Stimulated activated CD8-positive, alpha-beta memory T cell treated with anti-CD3 and anti-CD28 coated beads, Interleukin-7, amount 100 ng/mL, for 24 hours (primary cell): Measurements from ENCODE around the gene RBM8A.

Experiments
- DNase-seq: peaks from one replicate; pipeline ENCODE4 v3.0.0-alpha.2; 2020; ENCODE audit warnings: low read depth

Gene RBM8A

GRCh38 chr1:145916745-145917144 lies 10.5 kb downstream of the RBM8A start:
- DNase-seq, result no peak

DNA sequence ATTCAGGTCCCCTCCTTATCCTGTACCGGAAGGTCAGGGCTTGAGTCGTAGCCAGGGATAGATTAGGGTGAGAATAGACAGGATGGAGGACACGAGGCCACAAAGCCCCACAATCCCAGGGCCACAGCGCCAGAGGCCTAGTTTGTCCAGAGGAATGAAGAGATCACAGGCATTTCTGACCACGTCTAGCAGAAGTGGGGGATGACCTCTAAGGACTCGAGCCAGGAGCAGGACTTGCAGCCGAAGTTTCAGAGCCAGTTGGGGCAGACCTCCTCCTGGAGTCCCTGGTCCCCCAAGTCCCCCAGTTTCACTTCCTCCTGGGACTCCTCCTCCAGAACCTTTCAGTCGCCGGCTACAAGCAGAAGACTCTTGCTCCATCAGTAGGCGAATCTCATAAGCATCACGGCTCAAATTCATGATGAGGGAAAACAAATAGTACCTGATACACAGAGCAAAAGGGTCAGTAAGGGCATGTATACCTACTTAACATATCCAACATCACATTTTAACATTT lies 15.1 kb downstream of the RBM8A start:
- no peak for DNase-seq

- DNase-seq, result no peak
Measured at GRCh38 chr1:145908653-145909052, 18.6 kb downstream of the RBM8A start.

DNA sequence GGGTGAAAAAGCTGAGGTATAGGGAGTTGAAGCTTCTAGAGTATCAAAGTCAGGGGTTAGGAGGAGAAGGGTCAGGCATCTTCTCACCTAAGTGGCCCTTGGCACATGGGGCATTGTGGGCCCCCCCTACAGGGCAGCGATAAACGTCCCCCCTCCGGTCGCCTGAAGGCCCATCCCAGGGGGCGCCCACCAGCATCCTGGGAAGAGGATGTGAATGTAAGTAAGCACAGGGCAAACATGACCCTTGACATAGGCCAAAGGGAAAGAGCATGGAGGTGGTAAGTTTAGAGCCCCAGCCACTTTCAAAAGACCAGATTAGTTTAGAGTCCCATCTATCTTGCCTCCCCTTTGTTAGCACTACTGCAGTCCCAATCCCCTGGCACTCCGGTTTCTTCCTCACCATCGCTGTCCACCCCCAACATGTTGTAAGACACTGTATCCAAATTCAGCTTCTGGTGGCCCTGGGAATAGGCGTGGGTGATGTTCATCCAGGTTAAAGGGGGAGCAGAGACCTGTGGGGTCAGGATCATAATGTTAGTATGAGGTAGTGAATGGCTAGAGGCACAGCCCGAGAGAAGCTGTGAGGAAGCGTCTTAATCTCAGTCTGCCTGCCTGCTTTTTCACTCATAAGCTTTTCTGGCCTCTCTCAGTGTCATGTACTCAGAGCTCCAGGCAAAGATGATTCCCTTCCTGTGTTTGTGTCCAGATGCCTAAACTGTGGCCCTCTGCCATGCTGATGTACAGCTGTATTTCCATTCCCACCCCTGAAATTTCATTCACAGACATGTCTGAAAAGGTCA lies 20.1 kb downstream of the RBM8A start:
- DNase-seq, result no peak

DNA sequence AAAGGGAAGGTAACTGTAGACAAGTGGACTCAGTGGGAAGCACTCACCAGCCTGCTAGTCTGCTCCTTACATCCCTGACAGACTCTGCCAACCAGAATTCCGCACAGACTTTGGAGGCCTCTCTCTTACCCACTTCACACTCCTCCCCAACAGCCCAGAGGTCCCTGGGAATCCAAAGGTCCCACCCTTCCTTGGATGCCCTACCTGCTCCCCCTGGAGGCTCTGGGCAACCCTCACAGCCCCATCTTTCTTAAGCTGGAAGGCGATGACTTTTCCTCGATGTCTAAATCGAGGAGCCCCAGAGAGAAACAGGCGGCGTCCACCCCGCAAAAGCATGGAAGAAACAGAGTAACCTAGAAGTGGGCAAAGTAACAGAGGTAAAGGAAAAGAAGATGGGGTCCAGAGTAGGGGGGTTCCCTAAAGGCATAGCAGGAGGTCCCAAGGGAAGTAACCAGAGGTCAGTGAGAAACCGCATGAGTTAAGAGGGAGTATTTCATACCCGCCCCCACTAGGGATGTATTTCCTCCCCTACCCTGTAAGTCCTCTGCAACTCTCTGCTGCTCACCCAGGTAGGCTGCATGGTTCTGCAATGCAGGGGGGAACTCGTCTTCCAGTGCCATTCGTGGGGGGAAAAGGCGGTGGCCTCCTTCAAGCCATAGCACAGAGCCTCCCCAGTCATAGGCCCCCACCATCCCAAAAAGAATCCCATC lies 25.8 kb downstream of the RBM8A start:
- no peak for DNase-seq

DNA sequence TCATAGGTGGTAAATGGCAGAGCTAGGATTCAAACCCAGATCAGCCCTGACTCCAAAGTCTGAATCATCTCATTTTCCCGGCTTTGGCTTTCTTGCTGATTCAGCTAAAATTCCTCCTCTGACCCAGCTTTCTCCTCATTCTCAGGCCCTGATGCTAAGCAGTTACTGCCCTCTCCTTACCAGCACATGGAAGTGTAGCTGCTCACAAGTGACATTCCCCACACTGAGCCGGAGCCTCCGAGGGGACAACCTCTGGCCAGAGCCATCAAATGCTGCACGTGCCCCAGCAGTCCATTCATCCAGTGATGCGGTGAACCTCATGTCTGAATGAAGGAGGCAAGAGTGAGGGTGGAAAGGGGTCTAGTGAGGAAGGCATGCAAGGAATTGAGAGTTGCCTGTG lies 28.5 kb downstream of the RBM8A start:
- DNase-seq, result no peak

- DNase-seq, result no peak
Measured at GRCh38 chr1:145897969-145898368, 29.3 kb downstream of the RBM8A start.

- DNase-seq, result no peak
Measured at GRCh38 chr1:145895471-145895870, 31.8 kb downstream of the RBM8A start.

DNA sequence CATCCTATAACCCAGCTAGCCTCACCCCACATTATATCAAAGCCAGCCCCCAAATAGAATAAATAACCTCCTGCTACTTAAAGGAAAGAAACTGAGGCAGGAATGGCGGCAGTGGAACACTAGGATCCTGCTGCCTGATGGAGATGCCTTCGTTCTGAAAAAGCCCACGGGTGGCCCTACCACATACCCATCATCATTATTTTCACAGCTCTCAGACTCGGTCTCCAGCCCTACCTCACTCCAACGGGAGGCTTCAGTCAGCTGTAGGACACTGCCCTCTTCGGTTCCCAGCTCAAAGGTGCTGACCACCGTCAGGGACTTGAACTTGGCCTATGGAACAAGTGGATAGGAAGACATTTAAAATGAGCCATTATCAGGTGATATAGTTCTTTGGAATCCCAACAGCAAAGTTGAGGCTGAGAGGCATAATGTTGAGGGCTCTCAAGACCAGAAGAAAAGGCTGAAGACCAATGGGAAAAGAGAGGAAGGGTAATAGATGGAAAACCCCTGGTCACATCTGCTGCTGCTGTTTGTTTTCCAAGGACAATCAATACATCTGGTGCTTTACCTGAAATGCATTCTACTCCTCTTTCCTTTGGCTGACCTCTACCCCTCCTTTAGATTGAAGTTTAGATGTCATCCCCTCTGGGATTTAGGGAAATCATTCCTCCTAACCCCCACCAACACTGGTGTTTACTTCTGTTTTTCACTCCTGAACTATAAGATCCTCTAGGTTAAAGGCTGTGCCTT lies 33.8 kb downstream of the RBM8A start:
- DNase-seq, result no peak

- DNase-seq, result no peak
Measured at GRCh38 chr1:145892486-145893087, 34.7 kb downstream of the RBM8A start.

DNA sequence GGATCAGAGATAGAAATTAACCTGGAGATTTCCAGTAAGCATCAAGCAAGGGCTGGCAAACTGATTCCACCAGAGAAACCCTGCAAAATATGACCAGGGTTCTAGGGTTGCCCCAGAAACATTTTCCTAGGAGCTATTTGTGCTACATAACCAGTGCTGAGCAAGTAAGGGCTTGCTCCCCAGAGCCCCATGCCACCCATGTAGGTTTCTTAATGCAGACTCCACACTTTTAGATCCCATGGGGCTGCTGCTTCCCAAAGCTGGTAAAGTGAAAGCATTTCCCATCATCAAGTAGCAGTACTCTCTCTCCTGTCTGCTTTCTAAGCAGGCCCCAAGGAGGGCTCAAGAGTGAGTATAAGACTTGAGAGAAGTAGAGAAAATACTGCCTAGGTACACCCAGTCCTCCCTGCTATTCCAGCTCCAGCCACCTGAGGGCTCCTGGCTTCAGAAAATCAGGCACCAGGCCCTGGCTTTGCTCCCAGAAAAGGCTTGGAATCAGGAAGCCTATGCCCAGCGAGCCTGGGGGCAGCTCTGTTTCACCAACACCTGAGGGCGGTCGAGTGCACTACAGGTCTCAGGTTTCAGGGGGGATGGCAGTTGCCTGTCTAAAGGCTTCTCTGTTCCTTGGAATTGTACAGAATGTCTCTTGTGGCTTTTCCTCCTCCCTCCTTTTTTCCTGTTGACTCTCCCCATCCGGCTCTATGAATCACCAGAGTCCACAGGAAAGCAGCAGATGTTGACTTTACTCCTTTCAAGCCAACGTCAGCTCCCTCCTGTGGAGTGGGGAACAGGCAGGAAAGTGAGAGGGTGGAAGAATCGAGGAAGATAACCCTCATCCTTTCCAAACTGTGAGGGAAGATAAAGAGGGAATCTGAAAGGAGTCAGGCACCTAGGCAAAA lies 35.4 kb downstream of the RBM8A start:
- DNase-seq, result peak; percentile 31

DNA sequence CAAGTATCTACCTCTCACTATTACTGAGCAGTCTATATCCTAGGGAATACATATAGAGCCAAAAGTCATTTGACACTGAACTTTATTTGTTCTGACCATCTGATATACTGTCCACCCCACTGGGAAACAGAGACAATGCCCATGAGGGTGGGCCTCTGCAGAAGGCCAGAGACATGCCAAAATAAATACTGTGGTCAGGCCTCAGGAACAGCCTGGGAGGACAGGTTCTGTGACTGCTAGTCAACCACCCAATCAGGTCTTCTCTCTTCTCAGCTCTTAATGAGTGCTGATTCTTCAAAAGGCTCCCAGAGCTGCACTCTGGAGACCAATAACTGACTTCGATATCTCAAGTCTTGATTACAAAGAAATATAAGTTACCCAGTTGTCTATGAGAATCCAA lies 36.1 kb downstream of the RBM8A start:
- no peak for DNase-seq

DNA sequence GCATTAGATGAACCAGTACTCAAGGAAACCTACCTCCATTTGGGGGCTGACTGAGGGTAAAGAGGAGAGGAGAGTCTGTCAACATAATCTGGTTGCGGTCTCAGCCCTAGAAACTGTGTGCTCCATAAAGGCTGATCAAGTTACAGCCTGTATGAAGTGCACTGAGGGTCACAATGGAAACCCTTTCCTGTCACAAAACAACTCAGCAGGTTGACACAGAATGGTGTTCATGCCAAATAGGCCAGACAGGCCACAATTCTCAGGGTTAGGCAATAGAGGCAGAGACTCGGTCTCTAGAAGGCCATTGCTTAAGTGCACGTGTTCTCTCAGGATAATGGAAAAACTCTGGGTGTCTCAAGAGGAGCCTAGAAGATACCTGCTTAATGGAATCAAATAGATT lies 37.6 kb downstream of the RBM8A start:
- no peak for DNase-seq

- DNase-seq, result no peak
Measured at GRCh38 chr1:145887631-145888030, 39.7 kb downstream of the RBM8A start.

- no peak for DNase-seq
Measured at GRCh38 chr1:145886816-145887215, 40.5 kb downstream of the RBM8A start.

DNA sequence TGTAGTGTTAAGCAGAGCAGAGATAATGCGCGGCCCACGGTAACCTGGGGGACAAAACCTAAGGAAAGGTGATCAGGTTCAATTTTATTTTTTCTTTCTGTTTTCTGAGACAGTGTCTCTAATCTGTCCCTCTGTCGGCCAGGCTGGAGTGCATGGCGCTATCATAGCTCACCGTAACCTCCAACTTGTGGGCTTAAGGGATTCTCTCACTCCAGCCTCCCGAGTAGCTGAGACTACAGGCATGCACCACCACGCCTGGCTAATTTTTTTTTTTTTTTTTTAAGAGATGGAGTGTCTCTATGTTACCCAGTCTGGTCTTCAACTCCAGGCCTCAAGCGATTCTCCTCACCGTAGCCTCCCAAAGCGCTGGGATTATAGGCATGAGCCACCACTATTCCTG lies 40.9 kb downstream of the RBM8A start:
- DNase-seq, result no peak

GRCh38 chr1:145885738-145886287 lies 41.5 kb downstream of the RBM8A start, which contains the start of gene ANKRD35:
TSS of gene ANKRD35 (minus strand) at chr1:145885866. CDS start at chr1:145885758, 108 bp downstream.
- DNase-seq, result peak; percentile 80

DNA sequence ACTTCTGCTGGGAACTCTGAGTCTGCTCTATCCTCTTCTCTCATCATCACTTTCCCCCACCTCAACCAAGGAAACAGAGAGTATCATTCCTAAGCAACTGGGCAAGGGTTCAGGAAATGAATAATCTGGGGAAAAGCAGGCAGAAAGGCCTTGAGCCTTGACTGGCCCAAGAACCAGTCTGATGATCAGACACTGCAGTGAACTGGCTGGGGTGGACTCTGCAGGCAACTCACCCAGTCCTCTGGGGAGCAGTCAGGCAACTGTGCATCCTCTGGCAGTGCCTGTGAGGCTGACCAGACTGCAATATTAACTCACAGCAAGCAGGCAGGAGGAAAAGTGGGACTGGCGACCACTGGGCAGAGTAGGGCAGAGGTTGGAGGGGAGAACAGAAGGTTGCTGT lies 42.6 kb downstream of the RBM8A start:
- no peak for DNase-seq

- DNase-seq, result no peak
Measured at GRCh38 chr1:145879775-145880174, 47.5 kb downstream of the RBM8A start.

DNA sequence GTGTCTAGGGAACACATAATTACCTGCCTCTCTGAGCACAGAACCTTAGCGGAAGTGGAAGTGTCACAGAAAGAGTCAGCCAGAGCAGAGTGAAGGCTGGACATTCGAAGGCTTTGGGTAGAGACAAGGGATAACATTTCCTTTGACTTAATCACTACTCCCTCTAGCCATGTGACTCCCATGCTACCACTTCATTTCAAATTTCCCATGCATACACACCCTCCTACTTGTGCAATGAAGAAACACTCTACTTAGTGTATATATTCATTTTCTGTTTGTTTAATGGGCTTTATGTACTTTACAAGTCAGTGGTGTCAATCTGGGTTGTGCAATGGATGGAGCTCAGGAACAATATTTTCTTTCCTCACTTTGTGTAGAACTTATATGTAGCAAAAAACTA lies 48.6 kb downstream of the RBM8A start:
- DNase-seq, result no peak
